ENCODE results near the gene MYOM3. TPM values are rescaled to one million over a fixed set of nuclear protein-coding genes. Genes with fewer than 3 reads are reported as not detected.

MYOM3 gene
- total and polyA plus RNA-seq, 2 of the 4 experiments (the other 2 are of a cell fraction), result 0.03 TPM; not detected in 1

DNA sequence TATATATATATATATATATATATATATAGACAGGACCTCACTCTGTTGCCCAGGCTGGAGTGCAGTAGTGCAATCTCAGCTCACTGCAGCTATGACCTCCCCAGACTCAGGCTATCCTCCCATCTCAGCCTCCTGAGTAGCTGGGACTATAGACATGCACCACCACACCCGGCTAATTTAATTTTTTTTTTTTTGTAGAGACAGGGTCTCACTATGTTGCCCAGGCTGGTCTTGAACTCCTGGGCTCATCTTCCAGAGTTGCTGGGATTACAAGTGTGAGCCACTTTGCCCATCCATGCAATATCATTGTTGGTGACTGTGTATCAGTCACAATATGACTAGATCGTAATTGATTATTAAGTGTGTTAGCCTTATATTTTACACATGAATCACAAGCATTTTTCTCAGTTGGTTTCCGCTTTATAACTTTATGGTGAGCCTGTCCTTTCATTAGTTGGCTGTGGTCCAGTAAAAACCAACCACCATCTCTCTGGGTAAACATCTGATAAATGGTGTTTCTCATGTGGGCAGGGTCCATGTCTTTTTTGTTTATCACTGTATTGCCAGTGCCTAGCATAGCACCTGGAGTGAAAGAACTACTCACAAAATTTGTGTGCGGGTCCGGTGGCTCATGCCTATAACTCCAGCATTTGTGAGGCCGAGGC lies 63.6 kb downstream of the MYOM3 start:
- H2BK15ac ChIP-seq (ENCODE audit: low read depth, low read length), result 0 out of 3 replicates have a peak overlapping the region, but pooled peaks have one; percentile 21
- no peak overlapping the region for H4K8ac ChIP-seq (ENCODE audit: low read depth in 2 of 2, low read length in 2 of 2)
- peaks cover 4% of the 10 kb centered on the region; the same call in 1 of the 2 replicates for H3K9me1 ChIP-seq (ENCODE audit: insufficient read depth, low read length)
- no peaks in the 10 kb centered on the region for H3K79me1 ChIP-seq (ENCODE audit: low read depth in 1 of 2, low read length in 2 of 2)
- dilution Hi-C loops (cut with HindIII; ENCODE audit: low sequenced_read_pairs, unreplicated experiment), result no loop called here
- no peak overlapping the region for H2BK20ac ChIP-seq (ENCODE audit: low read depth, low read length)
- no peak overlapping the region for H3K9ac ChIP-seq (ENCODE audit: low read depth, low read length)
- H4K91ac ChIP-seq (ENCODE audit: insufficient read depth, low read depth, low read length), result no peak overlapping the region
- peaks cover 20% of the 10 kb centered on the region for H4K20me1 ChIP-seq (ENCODE audit: insufficient read depth, low read length)
- no peak overlapping the region for H2AK9ac ChIP-seq (replicated peaks; ENCODE audit: low read depth, low read length, poor library complexity)
- H3K36me3 ChIP-seq (ENCODE audit: control insufficient read depth, insufficient read depth, low read length), result no peaks in the 10 kb centered on the region
- H3K27ac ChIP-seq (ENCODE audit: insufficient read depth, low read length), result no peak overlapping the region
- POLR2A ChIA-PET (ENCODE audit: unreplicated experiment), result no interaction called here
- no peak overlapping the region for H2BK5ac ChIP-seq (ENCODE audit: low read depth, low read length, poor library complexity, severe bottlenecking)
- H2AK5ac ChIP-seq (ENCODE audit: low read depth, low read length), result no peak overlapping the region
- ATAC-seq (ENCODE audit: low read depth) (no peak), DNase-seq (no peak)
- no peak overlapping the region for H3K14ac ChIP-seq (replicated peaks; ENCODE audit: low read depth, low read length)
- H4K5ac ChIP-seq (ENCODE audit: low read depth, low read length), result no peak overlapping the region
- peaks cover 5% of the 10 kb centered on the region for H3K4me1 ChIP-seq (ENCODE audit: control insufficient read depth, insufficient read depth, low read length)
- no peaks in the 10 kb centered on the region for H3K9me3 ChIP-seq (ENCODE audit: control insufficient read depth, insufficient read depth, low read length)
- no peak overlapping the region for H3K4me2 ChIP-seq (ENCODE audit: low read depth, low read length)
- H2AFZ ChIP-seq (replicated peaks; ENCODE audit: low read length, poor library complexity), result no peak overlapping the region
- no peaks in the 10 kb centered on the region for H3K27me3 ChIP-seq (ENCODE audit: control insufficient read depth, insufficient read depth, low read length)
- in situ Hi-C loops (cut with MboI; ENCODE audit: low sequenced_read_pairs), result no loop called here
- no peak for TF ChIP-seq RCOR1 (IDR thresholded peaks at IDR 0.05; ENCODE audit: insufficient replicate concordance, low read length)
- no peak for TF ChIP-seq MAZ (IDR thresholded peaks at IDR 0.05; ENCODE audit: borderline replicate concordance, low read depth, low read length)
- TF ChIP-seq, protein P1, sequence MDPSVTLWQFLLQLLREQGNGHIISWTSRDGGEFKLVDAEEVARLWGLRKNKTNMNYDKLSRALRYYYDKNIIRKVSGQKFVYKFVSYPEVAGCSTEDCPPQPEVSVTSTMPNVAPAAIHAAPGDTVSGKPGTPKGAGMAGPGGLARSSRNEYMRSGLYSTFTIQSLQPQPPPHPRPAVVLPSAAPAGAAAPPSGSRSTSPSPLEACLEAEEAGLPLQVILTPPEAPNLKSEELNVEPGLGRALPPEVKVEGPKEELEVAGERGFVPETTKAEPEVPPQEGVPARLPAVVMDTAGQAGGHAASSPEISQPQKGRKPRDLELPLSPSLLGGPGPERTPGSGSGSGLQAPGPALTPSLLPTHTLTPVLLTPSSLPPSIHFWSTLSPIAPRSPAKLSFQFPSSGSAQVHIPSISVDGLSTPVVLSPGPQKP (IDR thresholded peaks at IDR 0.05; ENCODE audit: borderline replicate concordance, low read depth, low read length), result no peak
- TF ChIP-seq BHLHE40 (IDR thresholded peaks at IDR 0.05; ENCODE audit: low read depth, low read length), result no peak
- WGBS, 2 experiments (ENCODE audit: extremely low coverage in 2 of 2, insufficient read length in 1 of 2), result no CpG with 5 or more reads among the region's 6 CpGs
- no peak overlapping the region for H3K4me3 ChIP-seq (ENCODE audit: insufficient read depth, low read depth, low read length)
- BruUV-seq (replicated peaks), result no TSS peak
- H2BK120ac ChIP-seq (ENCODE audit: low read depth, low read length), result no peak overlapping the region
- H3K23ac ChIP-seq (ENCODE audit: low read depth, low read length), result no peak overlapping the region
- H3K18ac ChIP-seq (ENCODE audit: low read depth, low read length), result no peak overlapping the region
- H3K56ac ChIP-seq (ENCODE audit: extremely low read depth, insufficient read depth, low read length), result no peak overlapping the region
- no peak overlapping the region for H3K4ac ChIP-seq (ENCODE audit: low read depth, low read length)
- intact Hi-C loops (cut with micrococcal nuclease), result no loop called here
- CTCF ChIA-PET, result no interaction called here
